Adrenal gland (tissue), 5 donors: ENCODE measurements around the gene BMERB1.

Source experiments
- POLR2A ChIP-seq, 2 donors: fragments of 450-650 bp; IDR thresholded peaks; one replicate each; pipeline ENCODE4 v1.6.1; 2017; ENCODE audit warnings: antibody characterized with exemption in 2 of 2, mild to moderate bottlenecking in 2 of 2, moderate library complexity in 1 of 2
- TF ChIP-seq, protein P1 (sequence below), 6 experiments: fragments of 450-650 bp in 4 of 6; fragments of 200-600 bp in 2 of 6; sonication (generic) in 1 of 6; IDR thresholded peaks; 1 replicate in 5 of 6; 2 replicates in 1 of 6; pipeline versions ENCODE4 v1.5.1 to v1.8.0; 2016 to 2021; ENCODE audit warnings: antibody characterized with exemption in 6 of 6, mild to moderate bottlenecking in 2 of 6, moderate library complexity in 1 of 6
- donor health status: DM: no; HTN: no; CAD: no.

DNA sequence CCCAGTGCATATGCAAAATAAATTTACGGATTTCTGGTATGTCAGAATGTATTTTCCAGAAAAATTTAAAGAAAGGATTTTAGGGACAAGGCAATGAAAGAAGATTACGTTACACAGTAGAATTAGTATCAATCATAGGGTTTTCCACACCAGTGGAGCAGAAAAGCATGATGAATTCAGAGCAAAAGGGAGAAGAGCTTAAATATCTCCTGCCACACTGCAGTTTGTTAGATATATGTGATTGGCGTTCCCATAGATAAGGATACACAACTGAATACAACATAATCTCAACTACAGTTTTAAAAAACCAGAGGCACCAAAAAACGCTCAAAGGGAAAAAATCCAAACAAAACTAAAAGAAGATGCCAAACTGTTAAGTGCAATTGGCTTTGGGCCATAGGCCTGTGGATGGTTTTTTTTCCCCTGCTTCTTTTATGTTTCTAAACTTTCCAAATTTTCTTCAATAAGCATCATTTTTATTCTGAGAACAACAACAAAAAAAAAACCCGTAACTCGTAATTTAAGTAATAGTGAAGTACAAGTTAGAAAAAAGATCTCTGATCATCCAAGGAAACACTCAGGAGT lies 186.3 kb downstream of the BMERB1 start:
- TF ChIP-seq, protein P1, sequence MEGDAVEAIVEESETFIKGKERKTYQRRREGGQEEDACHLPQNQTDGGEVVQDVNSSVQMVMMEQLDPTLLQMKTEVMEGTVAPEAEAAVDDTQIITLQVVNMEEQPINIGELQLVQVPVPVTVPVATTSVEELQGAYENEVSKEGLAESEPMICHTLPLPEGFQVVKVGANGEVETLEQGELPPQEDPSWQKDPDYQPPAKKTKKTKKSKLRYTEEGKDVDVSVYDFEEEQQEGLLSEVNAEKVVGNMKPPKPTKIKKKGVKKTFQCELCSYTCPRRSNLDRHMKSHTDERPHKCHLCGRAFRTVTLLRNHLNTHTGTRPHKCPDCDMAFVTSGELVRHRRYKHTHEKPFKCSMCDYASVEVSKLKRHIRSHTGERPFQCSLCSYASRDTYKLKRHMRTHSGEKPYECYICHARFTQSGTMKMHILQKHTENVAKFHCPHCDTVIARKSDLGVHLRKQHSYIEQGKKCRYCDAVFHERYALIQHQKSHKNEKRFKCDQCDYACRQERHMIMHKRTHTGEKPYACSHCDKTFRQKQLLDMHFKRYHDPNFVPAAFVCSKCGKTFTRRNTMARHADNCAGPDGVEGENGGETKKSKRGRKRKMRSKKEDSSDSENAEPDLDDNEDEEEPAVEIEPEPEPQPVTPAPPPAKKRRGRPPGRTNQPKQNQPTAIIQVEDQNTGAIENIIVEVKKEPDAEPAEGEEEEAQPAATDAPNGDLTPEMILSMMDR (IDR thresholded peaks at IDR 0.05) = no peak
- no peak for TF ChIP-seq POLR2A (IDR thresholded peaks at IDR 0.05)
